Muscle layer of duodenum (tissue), 2 donors: ENCODE data around the gene GRM7.

ENCODE experiments used
- H3K27ac ChIP-seq: one replicate; pipeline ENCODE4 v1.7.0; 2013; ENCODE audit warnings: mild to moderate bottlenecking, low read length
- H3K27me3 ChIP-seq: one replicate; pipeline ENCODE4 v1.7.0; 2013; ENCODE audit warnings: low read depth, mild to moderate bottlenecking, control low read depth, low read length
- H3K36me3 ChIP-seq, 2 donors: one replicate each; pipeline ENCODE4 v1.7.0; 2013; ENCODE audit warnings: low read length in 2 of 2, control low read depth in 1 of 2, mild to moderate bottlenecking in 1 of 2; ENCODE audit not compliant: insufficient read depth in 2 of 2, control insufficient read depth in 1 of 2
- H3K4me1 ChIP-seq, 2 donors: one replicate each; pipeline ENCODE4 v1.7.0; 2013; ENCODE audit warnings: low read length in 2 of 2, mild to moderate bottlenecking in 2 of 2, control low read depth in 1 of 2, moderate library complexity in 1 of 2; ENCODE audit not compliant: insufficient read depth in 2 of 2, control insufficient read depth in 1 of 2
- H3K4me3 ChIP-seq, 2 donors: one replicate each; pipeline ENCODE4 v1.7.0; 2013; ENCODE audit warnings: low read length in 2 of 2, low read depth in 1 of 2, mild to moderate bottlenecking in 1 of 2
- H3K9me3 ChIP-seq, 2 donors: one replicate each; pipeline ENCODE4 v1.7.0; 2013; ENCODE audit warnings: low read length in 2 of 2, control low read depth in 1 of 2, mild to moderate bottlenecking in 1 of 2; ENCODE audit not compliant: control insufficient read depth in 1 of 2
- donor health status: healthy.

The GRM7 gene

DNA sequence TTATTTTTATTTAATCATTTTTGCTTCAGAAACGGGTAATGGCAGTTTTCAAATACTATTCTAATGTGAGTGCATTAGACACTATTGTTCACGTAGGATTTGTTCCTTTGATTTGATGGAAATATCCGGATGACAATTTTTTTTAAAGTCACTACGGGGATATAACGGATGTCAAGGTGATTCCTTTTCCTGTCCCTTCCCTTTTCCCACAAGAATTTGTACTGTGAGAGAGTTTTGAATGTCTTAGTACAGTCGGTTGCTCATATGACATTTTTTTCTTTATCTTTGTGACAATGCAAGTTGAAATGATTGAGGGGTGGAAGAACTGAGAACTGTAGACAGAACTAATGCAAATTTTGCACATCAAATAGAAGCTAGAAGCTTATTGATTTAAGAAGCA, 209.5 kb downstream of the GRM7 start:
- Histone ChIP-seq H3K27me3 (no peaks in the 10 kb centered on the region), H3K9me3 (peaks cover 0 to 3% of the 10 kb centered on the region in 2 donors), H3K4me1 (no peaks in the 10 kb centered on the region), H3K4me3 (no peak overlapping the region), H3K36me3 (no peaks in the 10 kb centered on the region), H3K27ac (no peak overlapping the region)

DNA sequence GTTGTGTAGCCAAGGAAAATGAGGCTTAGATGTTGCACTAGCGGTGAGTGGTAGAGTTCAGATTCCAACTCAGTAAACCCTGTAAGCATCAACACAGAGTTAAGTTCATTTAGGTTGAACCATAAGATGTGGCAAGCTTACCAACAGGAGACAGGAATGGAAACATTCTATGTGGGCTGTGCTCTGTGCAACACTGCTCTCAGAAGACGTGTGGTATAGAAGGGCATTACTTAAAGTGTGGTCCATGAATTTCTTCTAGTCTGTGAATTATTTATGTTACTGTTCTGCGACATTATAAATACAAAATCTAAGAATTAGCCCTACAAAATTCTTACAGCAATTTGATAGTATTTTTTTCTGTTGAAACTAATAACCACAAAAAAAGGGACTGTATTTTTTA, 213.3 kb downstream of the GRM7 start:
- no peaks in the 10 kb centered on the region for H3K36me3 ChIP-seq
- no peaks in the 10 kb centered on the region for H3K27me3 ChIP-seq
- no peaks in the 10 kb centered on the region for H3K4me1 ChIP-seq
- H3K27ac ChIP-seq = no peak overlapping the region
- H3K4me3 ChIP-seq = no peak overlapping the region
- H3K9me3 ChIP-seq = no peaks in the 10 kb centered on the region

DNA sequence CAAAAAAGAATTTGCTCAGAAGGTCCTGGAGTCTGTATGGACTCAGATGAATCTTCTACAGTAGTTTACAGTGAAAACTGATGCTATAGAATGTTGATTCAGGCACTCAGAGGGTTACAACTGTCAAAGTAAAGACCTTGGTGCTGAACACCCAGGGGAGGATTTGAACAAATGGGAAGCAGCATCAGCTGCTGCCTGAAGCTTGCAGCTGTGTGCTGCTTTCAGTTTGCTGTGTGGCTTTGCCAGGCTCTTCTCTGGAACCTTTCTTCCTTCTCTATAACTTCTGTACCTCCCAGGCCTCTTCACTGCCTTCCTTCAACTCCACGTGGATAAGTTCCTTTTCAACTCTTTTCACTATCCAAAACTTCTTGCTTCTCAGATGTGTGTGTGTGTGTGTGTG, 214.2 kb downstream of the GRM7 start:
- H3K9me3 ChIP-seq = no peaks in the 10 kb centered on the region
- no peak overlapping the region for H3K27ac ChIP-seq
- no peaks in the 10 kb centered on the region for H3K36me3 ChIP-seq
- H3K4me3 ChIP-seq = no peak overlapping the region
- no peaks in the 10 kb centered on the region for H3K4me1 ChIP-seq
- H3K27me3 ChIP-seq = no peaks in the 10 kb centered on the region

DNA sequence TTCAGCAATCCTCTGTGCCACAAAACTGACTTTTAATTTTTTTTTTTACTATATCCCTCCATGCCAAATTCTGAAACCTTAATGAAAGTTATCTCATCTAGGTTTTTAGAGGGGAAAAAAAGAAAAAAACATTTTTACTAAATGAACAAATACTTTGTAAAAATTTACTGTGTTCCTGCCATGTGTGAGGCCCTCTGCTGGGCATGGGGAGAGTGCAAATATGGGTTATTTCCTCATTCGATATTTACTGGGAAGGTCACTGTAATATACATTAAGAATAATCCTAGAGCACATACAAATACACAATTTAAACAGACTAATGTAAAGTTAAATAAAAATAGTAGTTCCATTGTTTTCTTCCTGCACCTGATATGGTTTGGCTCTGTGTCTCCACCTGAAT, 215.0 kb downstream of the GRM7 start:
- H3K4me3 ChIP-seq = no peak overlapping the region
- no peaks in the 10 kb centered on the region for H3K9me3 ChIP-seq
- no peak overlapping the region for H3K27ac ChIP-seq
- no peaks in the 10 kb centered on the region for H3K27me3 ChIP-seq
- no peaks in the 10 kb centered on the region for H3K36me3 ChIP-seq
- H3K4me1 ChIP-seq = no peaks in the 10 kb centered on the region

DNA sequence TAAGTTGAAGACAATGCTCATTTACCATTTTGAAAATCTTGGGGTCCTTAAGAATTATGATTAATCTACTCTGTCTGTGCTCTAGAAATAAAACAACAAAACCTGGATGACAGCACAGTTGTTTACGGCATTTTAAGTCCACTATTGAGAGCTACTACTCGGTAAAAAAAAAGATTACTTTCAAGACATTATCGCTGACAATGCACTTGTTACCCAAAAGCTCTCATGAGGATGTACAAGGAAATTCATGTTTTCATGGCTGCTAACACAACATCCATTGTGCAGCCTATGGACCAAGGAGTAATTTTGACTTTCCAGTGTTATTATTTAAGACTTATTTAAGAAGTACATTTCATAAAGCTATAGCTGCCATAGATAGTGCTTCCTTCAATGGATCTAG, 221.3 kb downstream of the GRM7 start:
- Histone ChIP-seq H3K9me3 (no peaks in the 10 kb centered on the region), H3K4me1 (no peaks in the 10 kb centered on the region), H3K27ac (no peak overlapping the region), H3K4me3 (no peak overlapping the region), H3K27me3 (no peaks in the 10 kb centered on the region), H3K36me3 (no peaks in the 10 kb centered on the region)

DNA sequence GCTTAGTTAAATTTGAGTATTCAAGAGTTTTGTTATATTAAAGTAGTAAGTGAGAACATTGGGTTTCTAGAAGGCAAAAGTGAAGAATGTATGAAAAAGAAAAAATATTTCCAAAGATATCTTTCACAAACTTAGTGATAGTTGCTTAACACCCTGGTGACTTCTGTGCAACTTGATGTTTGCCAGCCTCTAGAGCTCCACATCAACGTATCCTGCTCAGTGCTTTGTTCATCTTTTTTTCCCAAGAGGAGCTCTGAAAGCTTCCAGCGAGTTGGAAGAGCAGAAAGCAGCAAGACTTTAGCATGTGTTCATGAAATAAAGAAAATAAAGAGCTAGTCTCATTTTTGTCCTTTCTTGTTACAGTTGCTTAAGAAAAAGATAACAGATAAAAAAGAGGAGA, 225.5 kb downstream of the GRM7 start:
- H3K27me3 ChIP-seq = no peaks in the 10 kb centered on the region
- no peak overlapping the region for H3K4me3 ChIP-seq
- H3K27ac ChIP-seq = no peak overlapping the region
- H3K4me1 ChIP-seq = no peaks in the 10 kb centered on the region
- no peaks in the 10 kb centered on the region for H3K9me3 ChIP-seq
- no peaks in the 10 kb centered on the region for H3K36me3 ChIP-seq

DNA sequence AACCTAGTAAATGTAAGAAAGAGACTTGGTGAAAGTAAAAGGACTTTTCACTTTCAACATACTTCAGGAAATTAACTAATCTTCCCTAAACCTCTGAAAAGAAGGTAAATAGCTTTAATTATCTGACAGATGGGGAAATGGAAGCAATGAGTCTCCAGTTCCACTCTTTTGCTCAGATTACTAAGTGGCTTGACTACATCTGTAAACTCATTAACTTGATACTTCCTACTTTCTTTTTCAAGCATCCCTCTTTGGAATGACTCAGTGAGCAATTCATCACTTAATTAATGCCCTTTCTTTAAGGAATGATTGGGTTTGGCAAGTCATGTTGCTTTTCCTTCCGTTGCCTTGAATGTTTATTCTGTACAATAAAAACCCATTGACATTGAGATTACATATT, 234.2 kb downstream of the GRM7 start:
- Histone ChIP-seq H3K4me3 (no peak overlapping the region), H3K27me3 (no peaks in the 10 kb centered on the region), H3K9me3 (peaks cover 0 to 4% of the 10 kb centered on the region in 2 donors), H3K36me3 (no peaks in the 10 kb centered on the region), H3K27ac (no peak overlapping the region), H3K4me1 (no peaks in the 10 kb centered on the region)

DNA sequence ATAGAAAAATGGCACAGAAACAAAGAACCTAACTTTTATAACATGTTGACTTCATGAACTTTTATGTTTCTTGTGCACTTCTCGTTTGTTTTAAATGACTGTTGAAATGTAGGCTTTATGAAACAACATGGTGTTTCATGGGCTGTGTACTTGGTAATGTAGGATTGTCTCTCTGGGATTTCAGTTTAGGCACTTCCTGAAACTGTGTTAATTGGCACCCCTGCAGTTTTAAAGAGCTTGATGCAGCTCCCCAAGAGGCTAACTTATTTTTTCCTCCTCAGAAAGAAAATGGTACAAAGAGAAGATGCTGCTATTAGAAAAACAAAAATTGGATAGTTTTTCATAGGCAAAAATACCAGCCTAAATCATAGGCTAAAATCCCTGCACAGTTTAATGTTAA, 239.2 kb downstream of the GRM7 start:
- Histone ChIP-seq H3K4me1 (no peaks in the 10 kb centered on the region), H3K36me3 (no peaks in the 10 kb centered on the region), H3K4me3 (no peak overlapping the region), H3K27ac (no peak overlapping the region), H3K9me3 (peaks cover 0 to 4% of the 10 kb centered on the region in 2 donors), H3K27me3 (no peaks in the 10 kb centered on the region)

DNA sequence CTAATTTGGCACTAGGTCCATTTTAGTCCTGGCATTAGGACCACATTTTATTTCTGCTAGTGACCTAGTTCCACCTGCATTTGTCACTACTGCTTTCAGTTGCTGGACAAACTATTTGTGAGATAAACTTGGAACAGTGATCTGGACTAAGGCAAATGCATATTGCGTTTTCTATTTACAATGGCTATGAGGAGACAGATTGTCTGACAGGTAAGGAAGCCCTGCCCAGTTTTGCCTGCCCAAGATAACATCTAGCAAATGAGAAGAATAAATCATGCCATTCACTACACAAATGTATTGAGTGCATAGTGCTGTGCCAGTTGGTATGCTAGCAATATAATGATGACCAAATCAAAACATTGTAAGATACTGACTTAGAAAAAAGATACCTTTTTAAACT, 245.7 kb downstream of the GRM7 start:
- no peak overlapping the region for H3K4me3 ChIP-seq
- no peak overlapping the region for H3K27ac ChIP-seq
- H3K9me3 ChIP-seq = no peaks in the 10 kb centered on the region
- no peaks in the 10 kb centered on the region for H3K27me3 ChIP-seq
- H3K4me1 ChIP-seq = no peaks in the 10 kb centered on the region
- H3K36me3 ChIP-seq = no peaks in the 10 kb centered on the region

DNA sequence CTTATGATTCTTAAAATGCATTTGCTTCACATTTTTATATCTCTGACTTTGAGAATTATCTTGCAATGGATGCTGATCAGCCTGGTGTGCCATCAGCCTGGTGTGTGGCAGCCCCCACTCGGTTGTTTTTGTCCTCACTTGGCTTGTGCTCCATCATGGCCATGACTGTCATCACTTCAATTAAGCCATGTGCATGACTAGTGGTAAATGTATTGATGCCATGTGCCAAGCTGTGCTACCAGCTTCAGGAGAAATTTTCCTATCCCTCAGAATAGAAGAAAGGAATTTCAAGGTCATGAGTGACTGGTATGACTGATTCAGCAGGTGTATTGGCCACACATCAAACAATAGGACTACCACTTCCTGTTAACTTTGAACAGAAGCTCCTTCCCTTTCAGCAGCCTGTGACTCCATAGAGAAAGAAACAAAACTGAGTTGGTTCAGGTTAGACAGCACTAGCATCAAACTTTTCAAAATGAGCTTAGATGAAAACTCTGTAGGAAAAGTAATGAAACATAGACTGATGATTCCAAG, 251.7 kb downstream of the GRM7 start:
- H3K27me3 ChIP-seq = no peaks in the 10 kb centered on the region
- H3K27ac ChIP-seq = no peak overlapping the region
- no peaks in the 10 kb centered on the region for H3K4me1 ChIP-seq
- no peak overlapping the region for H3K4me3 ChIP-seq
- no peaks in the 10 kb centered on the region for H3K36me3 ChIP-seq
- no peaks in the 10 kb centered on the region for H3K9me3 ChIP-seq

DNA sequence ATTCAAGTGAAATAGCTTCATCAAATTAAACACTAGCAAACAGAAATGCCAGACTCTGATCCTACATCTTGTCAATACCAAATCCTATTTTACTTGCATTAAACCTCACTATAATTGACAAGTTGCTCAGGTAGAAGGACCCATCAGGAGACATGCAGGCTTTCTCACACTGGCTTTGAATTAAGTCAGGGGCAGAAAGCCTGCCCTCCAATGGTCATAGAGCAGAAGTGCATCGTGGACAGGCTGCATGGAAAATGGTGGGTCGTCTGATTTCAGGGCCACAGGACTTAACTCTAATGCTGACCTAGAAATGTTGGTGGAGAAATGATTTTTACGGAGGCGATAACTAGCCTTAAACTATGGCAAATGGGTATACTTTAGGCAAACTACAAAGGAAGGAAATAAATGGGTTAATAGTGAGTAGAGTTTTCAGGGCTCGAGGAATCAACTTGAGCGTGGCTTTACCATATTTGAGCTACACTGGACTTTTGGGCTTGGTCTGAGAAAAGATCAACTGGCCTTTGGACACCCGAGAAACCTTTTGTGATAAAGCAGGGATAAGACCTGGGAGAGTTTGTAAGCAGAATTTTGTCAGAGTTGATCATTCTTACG, 283.9 kb downstream of the GRM7 start:
- Histone ChIP-seq H3K36me3 (no peaks in the 10 kb centered on the region), H3K4me1 (no peaks in the 10 kb centered on the region), H3K9me3 (no peaks in the 10 kb centered on the region), H3K4me3 (no peak overlapping the region), H3K27me3 (no peaks in the 10 kb centered on the region), H3K27ac (no peak overlapping the region)

DNA sequence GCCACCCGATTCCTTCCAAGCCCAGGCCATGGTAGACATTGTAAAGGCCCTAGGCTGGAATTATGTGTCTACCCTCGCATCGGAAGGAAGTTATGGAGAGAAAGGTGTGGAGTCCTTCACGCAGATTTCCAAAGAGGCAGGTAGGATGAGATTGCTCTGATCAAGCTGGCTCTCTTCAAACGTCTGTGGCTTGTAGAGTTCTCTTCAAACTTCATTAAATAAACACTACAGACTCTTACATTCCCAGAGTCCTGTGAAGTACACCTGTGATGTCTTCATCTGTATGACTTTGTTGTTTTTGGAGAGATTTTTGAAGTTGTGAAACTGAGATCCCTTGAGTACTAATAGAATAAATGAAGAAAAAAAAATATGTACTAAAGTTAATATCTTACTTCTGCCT, 285.6 kb downstream of the GRM7 start:
- Histone ChIP-seq H3K27ac (no peak overlapping the region), H3K27me3 (no peaks in the 10 kb centered on the region), H3K4me1 (no peaks in the 10 kb centered on the region), H3K4me3 (no peak overlapping the region), H3K36me3 (no peaks in the 10 kb centered on the region), H3K9me3 (no peaks in the 10 kb centered on the region)
